ENCODE measurements around the gene CCDC150.

DNA sequence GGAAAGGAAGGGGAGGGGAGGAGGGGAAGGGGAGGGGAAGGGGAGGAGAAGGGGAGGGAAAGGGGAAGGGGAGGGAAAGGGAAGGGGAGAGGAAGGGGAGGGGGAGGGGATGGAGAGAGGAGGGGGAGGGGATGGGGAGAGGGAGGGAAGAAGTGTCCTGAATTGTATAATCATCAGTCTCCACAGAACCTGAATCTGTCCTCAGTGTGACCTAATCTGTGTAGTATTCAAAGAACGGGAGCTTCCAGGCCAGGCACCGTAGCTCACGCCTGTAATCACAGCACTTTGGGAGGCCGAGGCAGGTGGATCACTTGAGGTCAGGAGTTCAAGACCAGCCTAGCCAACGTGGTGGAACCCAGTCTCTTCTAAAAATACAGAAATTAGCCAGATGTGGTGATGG lies 41.1 kb upstream of the CCDC150 start:
- TF ChIP-seq CTCF (IDR thresholded peaks at IDR 0.05 in 8 of 11, conservative IDR thresholded peaks at IDR 0.05 in 3 of 11), result no peak
- no peak for TF ChIP-seq POLR2A (IDR thresholded peaks at IDR 0.05)
- no peak for TF ChIP-seq POLR2AphosphoS5 (IDR thresholded peaks at IDR 0.05)
